GM18499 (cell line): ENCODE results near the gene USP48.

Experiments
- ATAC-seq: cut with Tn5 transposase; IDR thresholded peaks from one replicate; pipeline ENCODE4 v1.9.1; 2021; ENCODE audit warnings: moderate number of reproducible peaks; ENCODE audit not compliant: insufficient read depth, unreplicated experiment

The USP48 gene

GRCh38 chr1:21628798-21629393, 154.1 kb downstream of the USP48 start:
- no peak for ATAC-seq
